OCI-LY3 (cell line): ENCODE data around the gene FGFBP1.

Experiments
- H2AFZ ChIP-seq: fragments of 200-600, 300-600 bp; shearing (Covaris generic); 2 replicates; pipeline ENCODE4 v1.6.0; 2014; ENCODE audit warnings: antibody characterized with exemption, low read depth, low read length
- H3K27ac ChIP-seq: fragments of 200-600, 300-600 bp; sonication (generic); 2 replicates; pipeline ENCODE4 v1.5.1; 2014; ENCODE audit warnings: mild to moderate bottlenecking, low read length, moderate library complexity, mixed read lengths
- H3K27me3 ChIP-seq: fragments of 200-600, 300-600 bp; sonication (generic); 2 replicates; pipeline ENCODE4 v1.6.1; 2014; ENCODE audit warnings: low read depth, low read length, mixed read lengths
- H3K36me3 ChIP-seq: fragments of 200-600, 300-600 bp; sonication (generic); replicated peaks from 2 replicates; pipeline ENCODE3; 2014; ENCODE audit warnings: low read depth, low read length, mixed read lengths
- H3K4me1 ChIP-seq: fragments of 300-600, 200-600 bp; sonication (generic); 2 replicates; pipeline ENCODE4 v1.6.1; 2014; ENCODE audit warnings: low read length, mixed read lengths
- H3K4me2 ChIP-seq: fragments of 200-600, 300-600 bp; sonication (generic); 2 replicates; pipeline ENCODE4 v1.6.1; 2014; ENCODE audit warnings: low read length, mixed read lengths
- H3K4me3 ChIP-seq: fragments of 300-600, 200-600 bp; sonication (generic); 2 replicates; pipeline ENCODE4 v1.5.1; 2014; ENCODE audit warnings: antibody characterized with exemption, mild to moderate bottlenecking, low read length, moderate library complexity
- H3K79me2 ChIP-seq: fragments of 300-600, 200-600 bp; shearing (Covaris generic); 2 replicates; pipeline ENCODE4 v1.6.1; 2014; ENCODE audit warnings: mild to moderate bottlenecking, low read length, mixed read lengths
- H3K9ac ChIP-seq: fragments of 300-600, 200-600 bp; shearing (Covaris generic); 2 replicates; pipeline ENCODE4 v1.6.0; 2014; ENCODE audit warnings: mild to moderate bottlenecking, low read length, moderate library complexity
- H3K9me3 ChIP-seq: fragments of 200-600, 300-600 bp; shearing (Covaris generic); 2 replicates; pipeline ENCODE4 v1.6.1; 2014; ENCODE audit warnings: low read length, mixed read lengths; ENCODE audit not compliant: insufficient read depth
- H4K20me1 ChIP-seq: fragments of 200-600, 300-600 bp; sonication (generic); 2 replicates; pipeline ENCODE4 v1.6.1; 2016; ENCODE audit warnings: low read length, mixed read lengths; ENCODE audit not compliant: insufficient read depth
- EZH2phosphoT487 ChIP-seq: fragments of 200-600 bp; shearing (Covaris generic); IDR thresholded peaks from 2 replicates; pipeline ENCODE4 v1.6.1; 2018; ENCODE audit warnings: antibody characterized with exemption, mixed run types, low read depth
- TF ChIP-seq, protein P1 (sequence below): fragments of 200-600, 300-600 bp; sonication (generic); IDR thresholded peaks from 2 replicates; pipeline ENCODE4 v1.5.1; 2014; ENCODE audit warnings: antibody characterized with exemption, low read length, low read depth

Gene FGFBP1

DNA sequence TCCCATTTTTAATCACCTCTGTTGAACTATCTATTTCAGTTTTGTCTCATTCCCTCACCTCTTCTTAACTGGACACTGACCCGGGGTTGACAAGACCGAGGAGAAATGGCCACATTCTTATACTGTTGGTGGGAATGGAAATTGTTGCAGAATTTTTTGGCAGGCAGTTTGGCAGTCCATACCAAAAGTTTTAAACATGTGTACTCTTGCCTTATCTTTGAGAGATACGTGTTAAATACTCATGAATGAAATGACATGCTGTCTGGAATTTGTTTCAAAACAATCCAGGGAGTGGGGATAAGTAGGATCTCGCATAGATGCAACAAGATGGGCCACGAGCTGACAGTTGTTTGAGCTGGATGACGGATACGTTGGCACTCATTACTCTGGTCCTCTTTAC lies 12.1 kb downstream of the FGFBP1 start:
- peaks cover 5% of the 10 kb centered on the region; the same call in 1 of the 2 replicates for H3K27me3 ChIP-seq

GRCh38 chr4:15925830-15926229 lies 12.7 kb downstream of the FGFBP1 start:
- Histone ChIP-seq H3K27ac (no peak overlapping the region), H2AFZ (no peak overlapping the region), H3K4me3 (no peak overlapping the region), H3K79me2 (no peaks in the 10 kb centered on the region), H3K4me1 (no peaks in the 10 kb centered on the region), H3K27me3 (peaks cover 9% of the 10 kb centered on the region; the same call in 1 of the 2 replicates), H3K9me3 (no peaks in the 10 kb centered on the region), H3K9ac (no peak overlapping the region), H4K20me1 (no peaks in the 10 kb centered on the region), H3K4me2 (no peak overlapping the region), H3K36me3 (no peaks in the 10 kb centered on the region)
- TF ChIP-seq, protein P1, sequence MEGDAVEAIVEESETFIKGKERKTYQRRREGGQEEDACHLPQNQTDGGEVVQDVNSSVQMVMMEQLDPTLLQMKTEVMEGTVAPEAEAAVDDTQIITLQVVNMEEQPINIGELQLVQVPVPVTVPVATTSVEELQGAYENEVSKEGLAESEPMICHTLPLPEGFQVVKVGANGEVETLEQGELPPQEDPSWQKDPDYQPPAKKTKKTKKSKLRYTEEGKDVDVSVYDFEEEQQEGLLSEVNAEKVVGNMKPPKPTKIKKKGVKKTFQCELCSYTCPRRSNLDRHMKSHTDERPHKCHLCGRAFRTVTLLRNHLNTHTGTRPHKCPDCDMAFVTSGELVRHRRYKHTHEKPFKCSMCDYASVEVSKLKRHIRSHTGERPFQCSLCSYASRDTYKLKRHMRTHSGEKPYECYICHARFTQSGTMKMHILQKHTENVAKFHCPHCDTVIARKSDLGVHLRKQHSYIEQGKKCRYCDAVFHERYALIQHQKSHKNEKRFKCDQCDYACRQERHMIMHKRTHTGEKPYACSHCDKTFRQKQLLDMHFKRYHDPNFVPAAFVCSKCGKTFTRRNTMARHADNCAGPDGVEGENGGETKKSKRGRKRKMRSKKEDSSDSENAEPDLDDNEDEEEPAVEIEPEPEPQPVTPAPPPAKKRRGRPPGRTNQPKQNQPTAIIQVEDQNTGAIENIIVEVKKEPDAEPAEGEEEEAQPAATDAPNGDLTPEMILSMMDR = no peak
- TF ChIP-seq EZH2phosphoT487 = no peak

More for the DNA sequence above, 12.1 kb downstream of the FGFBP1 start:
- no peaks in the 10 kb centered on the region for H3K36me3 ChIP-seq
- TF ChIP-seq, protein P1 = no peak
- no peak for TF ChIP-seq EZH2phosphoT487
- no peak overlapping the region for H3K4me3 ChIP-seq
- no peaks in the 10 kb centered on the region; the same call in 1 of the 2 replicates for H3K9me3 ChIP-seq
- H3K4me2 ChIP-seq = no peak overlapping the region
- no peaks in the 10 kb centered on the region for H4K20me1 ChIP-seq
- no peak overlapping the region for H3K9ac ChIP-seq
- H3K79me2 ChIP-seq = no peaks in the 10 kb centered on the region
- no peak overlapping the region for H2AFZ ChIP-seq
- no peak overlapping the region for H3K27ac ChIP-seq
- H3K4me1 ChIP-seq = peaks cover 4% of the 10 kb centered on the region; the same call in 1 of the 2 replicates

GRCh38 chr4:15921592-15921932 lies 17.0 kb downstream of the FGFBP1 start:
- no peak overlapping the region for H3K27ac ChIP-seq
- H3K36me3 ChIP-seq = no peaks in the 10 kb centered on the region
- H4K20me1 ChIP-seq = no peaks in the 10 kb centered on the region
- peaks cover 11% of the 10 kb centered on the region; the same call in 1 of the 2 replicates for H3K27me3 ChIP-seq
- TF ChIP-seq, protein P1 = no peak
- TF ChIP-seq EZH2phosphoT487 = no peak
- H3K9me3 ChIP-seq = no peaks in the 10 kb centered on the region
- H3K4me3 ChIP-seq = no peak overlapping the region
- H2AFZ ChIP-seq = no peak overlapping the region
- no peak overlapping the region for H3K4me2 ChIP-seq
- H3K9ac ChIP-seq = no peak overlapping the region
- no peaks in the 10 kb centered on the region for H3K79me2 ChIP-seq
- no peaks in the 10 kb centered on the region for H3K4me1 ChIP-seq

DNA sequence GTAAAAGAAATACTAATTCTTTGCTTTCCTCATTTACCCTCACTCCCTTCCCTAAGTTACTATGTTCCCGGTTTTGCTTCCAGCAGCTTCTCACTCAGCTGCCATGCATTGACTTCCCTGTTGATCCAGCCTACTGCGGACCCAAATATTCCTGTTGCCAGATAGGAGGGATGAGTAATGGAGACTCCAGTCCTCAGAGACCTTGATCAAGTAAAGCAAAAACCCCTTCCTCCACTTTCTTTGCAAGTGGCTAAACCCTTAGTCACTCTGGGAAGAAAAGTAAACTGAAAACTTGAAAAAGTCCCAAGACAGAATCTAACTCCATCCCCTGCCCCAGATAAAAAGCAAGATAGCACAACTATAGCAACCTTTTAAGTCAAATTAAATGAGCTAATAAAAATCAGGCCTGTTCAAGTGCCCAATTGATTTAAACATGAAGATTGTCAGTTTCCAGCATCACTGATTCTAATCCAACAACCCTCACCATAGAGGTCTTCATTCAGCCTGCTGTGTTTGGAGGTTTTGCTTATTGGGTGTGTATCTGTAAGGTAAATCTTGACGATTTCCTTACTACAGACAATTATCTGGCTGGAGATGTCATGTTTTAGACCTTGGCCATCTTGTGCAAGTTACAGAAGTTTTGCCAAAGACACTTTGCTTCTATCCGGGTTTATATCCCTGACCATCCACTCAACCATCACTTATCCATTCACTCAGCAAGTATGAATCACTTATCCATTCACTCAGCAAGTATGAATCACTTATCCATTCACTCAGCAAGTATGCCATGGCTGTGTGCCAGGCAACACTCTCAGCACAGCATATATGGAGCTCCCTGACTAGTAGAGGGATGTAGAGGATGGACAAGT lies 17.6 kb downstream of the FGFBP1 start:
- TF ChIP-seq, protein P1 = no peak
- TF ChIP-seq EZH2phosphoT487 = no peak
- Histone ChIP-seq H3K27ac (no peak overlapping the region), H3K4me2 (no peak overlapping the region), H3K9ac (no peak overlapping the region), H4K20me1 (no peaks in the 10 kb centered on the region), H3K9me3 (no peaks in the 10 kb centered on the region), H3K4me3 (no peak overlapping the region), H2AFZ (no peak overlapping the region), H3K79me2 (no peaks in the 10 kb centered on the region), H3K4me1 (no peaks in the 10 kb centered on the region), H3K36me3 (no peaks in the 10 kb centered on the region), H3K27me3 (peaks cover 11% of the 10 kb centered on the region; the same call in 1 of the 2 replicates)
